Measurements from ENCODE around the gene TPPP2.
"Not testable (repeated sequence)": the region's sequence is repeated elsewhere in the genome, so short reads cannot be mapped to it uniquely, and the experiment has no call there.

TPPP2 gene

DNA sequence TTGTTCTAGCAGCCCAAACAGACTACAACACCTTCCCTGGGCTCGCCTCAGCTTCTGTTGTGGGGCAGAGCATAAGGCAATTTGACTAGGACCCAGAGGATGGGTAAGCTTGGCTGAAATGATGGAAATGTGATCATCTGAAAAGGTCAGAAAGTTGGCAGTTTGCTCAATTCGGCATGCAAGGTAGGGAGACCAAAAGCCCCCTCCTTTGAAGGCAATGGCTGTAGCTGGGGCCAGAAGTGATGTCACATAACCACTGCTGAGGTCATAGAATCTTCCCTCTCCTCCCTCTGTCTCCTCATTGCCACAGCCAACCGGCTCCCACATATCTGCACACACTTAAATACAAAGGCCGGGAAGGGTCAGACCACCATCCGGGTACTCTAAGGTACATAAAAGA is at the start of gene TPPP2:
Gene TPPP2 (plus strand): TSS at position 301 of the 400 bp plus-strand sequence. CDS start 365 bp downstream, outside the sequence.
- no peak for DNase-seq (ENCODE audit: low spot score)

DNA sequence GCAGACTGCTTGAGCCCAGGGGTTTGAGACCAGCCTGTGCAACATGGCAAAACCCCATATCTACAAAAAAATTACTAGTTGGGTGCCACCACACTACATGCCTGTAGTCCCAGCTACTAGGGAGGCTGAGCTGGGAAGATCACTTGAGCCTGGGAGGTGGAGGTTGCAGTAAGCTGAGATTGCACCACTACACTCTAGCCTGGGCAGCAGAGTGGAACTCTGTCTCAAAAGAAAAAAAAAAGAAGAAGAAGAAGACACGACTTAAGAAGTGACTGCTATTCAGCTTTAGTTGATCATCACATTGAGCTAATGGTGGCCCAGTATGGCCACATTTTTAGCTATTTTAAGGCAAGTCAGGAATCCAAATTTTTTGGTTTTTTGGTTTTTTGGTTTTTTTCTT is 49.1 kb upstream of the TPPP2 start:
- no peak for DNase-seq (ENCODE audit: low spot score)

DNA sequence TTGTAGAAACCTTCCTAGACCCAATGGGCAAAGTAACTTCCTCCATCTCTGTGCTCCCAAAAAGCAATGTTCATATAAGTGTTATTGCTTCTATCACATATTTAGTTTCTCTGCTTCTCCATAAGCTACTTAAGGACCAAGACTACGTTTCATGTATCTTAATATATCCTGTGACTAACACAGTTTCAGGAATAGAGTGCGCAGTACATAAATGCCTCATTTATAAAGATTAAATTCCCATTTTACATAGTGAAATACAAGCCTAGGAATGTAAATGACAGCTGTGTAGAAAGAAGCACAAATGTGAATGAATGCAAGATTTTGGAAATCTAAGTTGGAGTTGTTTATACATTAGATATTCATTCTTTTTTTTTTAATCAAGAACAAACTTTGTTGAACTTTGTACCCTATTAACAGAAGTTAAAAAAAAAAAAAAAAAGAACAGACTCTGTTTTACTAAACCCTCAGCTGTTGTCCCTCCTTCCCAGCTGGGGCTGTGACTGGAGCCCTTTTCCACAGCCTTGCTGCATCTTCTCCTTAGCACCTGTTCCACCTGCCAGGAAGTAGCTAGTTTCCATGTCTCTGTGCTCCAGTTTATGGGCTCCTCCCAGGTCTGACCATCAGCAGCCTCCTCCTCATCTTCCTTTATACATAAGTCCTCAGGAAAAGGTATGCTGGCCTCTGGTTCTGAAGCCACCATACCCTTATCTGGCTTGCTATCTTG is 47.2 kb upstream of the TPPP2 start:
- DNase-seq (ENCODE audit: low spot score): no peak

- DNase-seq (ENCODE audit: low spot score): not testable (repeated sequence)
These were observed 44.4 kb upstream of the TPPP2 start for GRCh38 chr14:20985650-20986049.

DNA sequence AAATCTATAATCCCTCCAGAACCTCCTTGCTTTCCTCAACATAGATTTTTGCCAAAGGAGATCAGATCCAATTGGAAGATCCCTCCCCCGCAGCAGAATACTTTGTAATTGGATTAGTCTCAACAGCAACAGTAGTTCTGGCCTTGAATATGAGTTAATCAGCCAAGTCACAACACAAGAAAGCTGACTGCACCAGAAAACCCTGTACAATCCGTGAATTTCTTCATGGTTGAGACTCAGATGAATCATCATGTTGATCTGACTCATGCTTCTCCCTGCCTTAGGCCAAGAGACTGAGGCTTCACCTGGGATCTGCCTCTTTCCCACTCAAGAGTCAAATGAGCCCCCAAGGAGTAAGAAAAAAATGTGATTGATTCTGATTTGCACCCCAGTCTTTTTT is 43.2 kb upstream of the TPPP2 start:
- peak; percentile 84 for DNase-seq (ENCODE audit: low spot score)

DNA sequence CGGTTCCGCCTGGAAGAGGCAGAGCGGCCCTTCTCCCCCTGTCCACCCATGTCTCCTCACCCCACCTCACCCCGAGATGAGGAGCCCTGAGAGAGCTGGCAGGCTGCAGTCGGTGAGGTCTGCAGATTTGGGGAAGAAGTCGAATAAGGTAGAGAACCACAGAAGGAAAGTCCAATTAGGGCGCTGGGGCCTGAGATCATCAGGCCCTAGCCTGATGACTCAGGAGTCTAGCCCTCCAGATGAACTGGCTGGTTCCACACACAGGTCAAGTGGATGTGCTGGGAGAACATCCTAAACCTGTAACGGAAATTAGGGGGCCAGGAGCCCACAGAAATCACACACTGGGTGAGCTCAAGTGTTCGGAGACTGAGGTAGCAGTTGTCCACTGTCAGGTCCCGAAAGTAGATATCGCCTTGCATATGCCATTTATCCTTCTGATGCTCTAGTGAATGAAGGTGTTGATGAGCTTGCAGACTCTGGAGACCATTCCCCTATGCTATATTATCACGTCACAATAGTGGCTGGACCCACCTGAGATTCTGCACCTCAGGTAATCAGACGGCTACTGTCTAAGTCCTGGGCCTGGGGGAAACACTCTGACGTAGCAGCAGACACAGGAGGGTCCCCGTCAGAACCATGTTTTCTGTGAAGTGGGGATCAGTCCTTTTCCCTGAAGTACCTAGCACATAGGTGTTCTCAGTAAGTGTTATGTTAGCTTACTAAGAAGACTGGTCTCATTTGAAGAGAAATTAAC is 41.1 kb upstream of the TPPP2 start:
- no peak for DNase-seq (ENCODE audit: low spot score)

- no peak for DNase-seq (ENCODE audit: low spot score)
These were observed 40.6 kb upstream of the TPPP2 start for GRCh38 chr14:20989471-20989786.

DNA sequence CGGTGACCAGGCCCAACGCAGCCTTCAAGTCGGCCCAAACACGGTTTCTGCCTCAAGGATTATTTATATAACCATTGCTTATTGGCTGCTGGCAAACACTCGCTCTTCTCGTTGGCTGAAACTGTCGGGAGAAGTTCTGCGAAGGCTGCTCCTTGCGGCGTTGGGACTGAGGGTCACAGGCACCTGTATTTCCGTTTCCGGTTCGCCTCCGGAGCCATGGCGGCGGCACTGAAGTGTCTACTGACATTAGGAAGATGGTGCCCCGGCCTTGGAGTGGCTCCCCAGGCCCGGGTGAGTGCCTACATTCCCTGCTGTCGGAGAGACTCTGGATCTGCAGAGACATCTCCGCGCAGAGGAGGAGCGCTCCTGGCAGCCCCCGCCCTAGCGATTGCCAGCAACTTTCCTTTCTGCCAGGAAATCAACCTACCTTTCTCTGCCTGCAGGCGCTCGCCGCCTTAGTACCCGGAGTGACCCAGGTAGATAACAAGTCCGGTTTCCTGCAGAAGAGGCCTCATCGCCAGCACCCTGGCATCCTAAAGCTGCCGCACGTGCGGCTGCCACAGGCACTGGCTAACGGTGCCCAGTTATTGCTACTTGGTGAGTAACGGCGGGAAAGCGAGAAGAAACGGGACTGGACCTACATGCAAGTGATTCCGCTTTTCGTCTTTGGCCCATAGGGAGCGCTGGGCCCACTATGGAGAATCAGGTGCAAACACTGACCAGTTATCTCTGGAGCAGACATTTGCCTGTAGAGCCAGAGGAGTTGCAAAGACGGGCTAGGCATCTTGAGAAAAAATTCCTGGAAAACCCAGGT is 40.0 kb upstream of the TPPP2 start, which contains the start of gene METTL17:
Gene METTL17 (plus strand): TSS at position 194 of the 814 bp plus-strand sequence. CDS start 23 bp downstream, at position 217.
- DNase-seq (ENCODE audit: low spot score): peak; percentile 89

DNA sequence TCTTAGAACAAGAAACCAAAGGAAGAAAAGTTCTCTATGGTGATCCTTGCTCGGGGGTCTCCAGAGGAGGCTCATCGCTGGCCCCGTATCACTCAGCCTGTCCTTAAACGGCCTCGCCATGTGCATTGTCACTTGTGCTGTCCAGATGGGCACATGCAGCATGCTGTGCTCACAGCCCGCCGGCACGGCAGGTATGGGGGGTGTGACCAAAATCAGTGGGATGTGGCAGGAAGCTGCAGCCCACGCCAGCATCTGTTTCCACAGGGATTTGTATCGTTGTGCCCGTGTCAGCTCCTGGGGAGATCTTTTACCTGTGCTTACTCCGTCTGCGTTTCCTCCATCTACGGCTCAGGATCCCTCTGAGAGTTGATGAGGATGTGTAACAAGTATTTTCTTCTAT is 33.5 kb upstream of the TPPP2 start:
- DNase-seq (ENCODE audit: low spot score): no peak

- no peak for DNase-seq (ENCODE audit: low spot score)
These were observed 32.9 kb upstream of the TPPP2 start for GRCh38 chr14:20997115-20997514.

DNA sequence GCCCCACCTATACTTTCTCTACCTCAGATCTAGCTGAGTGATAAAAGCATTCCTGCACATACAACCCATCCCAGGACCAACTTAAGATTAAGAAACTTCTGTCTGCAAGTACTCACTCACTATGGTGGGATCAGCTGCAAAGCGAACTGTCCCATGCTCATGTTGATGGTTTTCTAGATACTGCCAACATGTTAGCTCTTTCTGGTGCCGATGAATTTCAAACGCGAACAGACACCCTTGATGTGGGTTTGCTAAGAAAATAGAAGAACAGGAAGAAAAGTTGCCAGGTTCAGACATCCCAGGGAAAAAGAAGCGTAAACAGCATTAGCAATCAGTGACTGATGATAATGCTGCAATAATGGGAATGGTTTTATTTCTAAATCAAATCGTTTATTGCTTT is 32.5 kb upstream of the TPPP2 start:
- DNase-seq (ENCODE audit: low spot score): no peak

GRCh38 chr14:20998139-20998538 is 31.9 kb upstream of the TPPP2 start:
- DNase-seq (ENCODE audit: low spot score): no peak

DNA sequence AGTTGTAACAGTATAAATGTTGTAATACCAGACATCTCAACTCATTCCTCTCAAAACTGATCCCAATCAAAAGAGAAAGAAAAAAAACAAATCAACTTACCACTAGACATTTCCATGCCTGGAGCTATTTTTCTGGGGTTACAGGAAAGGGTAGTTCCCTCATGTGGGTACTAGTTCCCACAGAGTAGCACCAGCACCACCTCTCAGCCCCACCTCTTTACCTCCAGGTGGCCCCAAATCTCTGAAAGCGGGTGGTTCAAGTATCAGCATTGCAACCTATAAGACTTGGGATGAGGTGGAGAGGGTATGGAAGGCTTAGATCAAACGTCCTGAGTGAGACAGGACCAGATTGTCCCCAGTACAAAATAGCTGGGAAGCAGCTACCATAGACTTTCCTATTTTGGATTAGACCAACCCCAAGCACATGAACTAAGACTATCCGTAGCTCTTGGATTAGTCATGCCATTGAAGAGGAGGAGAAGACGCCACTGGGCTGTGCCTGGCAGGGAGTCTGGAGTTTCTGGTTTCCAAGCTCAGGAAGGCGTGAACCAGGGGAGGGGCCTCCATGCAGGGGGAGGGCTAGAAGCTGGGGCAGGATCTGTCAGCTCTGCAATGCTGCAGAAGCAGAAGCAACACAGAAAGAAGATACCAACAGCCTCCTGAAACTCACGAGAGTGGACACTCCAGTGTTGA is 31.2 kb upstream of the TPPP2 start, which contains the start of gene SLC39A2:
Gene SLC39A2 (plus strand): TSS at position 620 of the 693 bp plus-strand sequence. CDS start 154 bp downstream, outside the sequence.
- peak; percentile 68 for DNase-seq (ENCODE audit: low spot score)

DNA sequence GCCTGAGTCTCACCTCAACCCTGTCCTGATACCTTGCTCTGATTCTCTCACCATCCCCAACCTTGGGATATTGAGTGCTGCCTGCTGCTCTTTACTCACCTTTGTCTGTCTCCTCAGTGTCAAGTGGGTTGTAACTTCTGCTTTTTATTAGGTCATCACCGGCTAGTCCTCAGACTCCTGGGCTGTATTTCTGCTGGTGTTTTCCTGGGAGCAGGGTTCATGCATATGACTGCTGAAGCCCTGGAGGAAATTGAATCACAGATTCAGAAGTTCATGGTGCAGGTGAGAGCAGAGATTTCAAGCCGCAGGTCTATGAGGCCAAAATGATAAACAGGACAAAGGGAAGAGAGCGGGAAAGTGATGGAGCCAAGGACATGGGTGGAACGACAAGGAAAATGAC is 30.4 kb upstream of the TPPP2 start:
- DNase-seq (ENCODE audit: low spot score): no peak

GRCh38 chr14:21001218-21001617 is 28.8 kb upstream of the TPPP2 start:
- DNase-seq (ENCODE audit: low spot score): no peak

DNA sequence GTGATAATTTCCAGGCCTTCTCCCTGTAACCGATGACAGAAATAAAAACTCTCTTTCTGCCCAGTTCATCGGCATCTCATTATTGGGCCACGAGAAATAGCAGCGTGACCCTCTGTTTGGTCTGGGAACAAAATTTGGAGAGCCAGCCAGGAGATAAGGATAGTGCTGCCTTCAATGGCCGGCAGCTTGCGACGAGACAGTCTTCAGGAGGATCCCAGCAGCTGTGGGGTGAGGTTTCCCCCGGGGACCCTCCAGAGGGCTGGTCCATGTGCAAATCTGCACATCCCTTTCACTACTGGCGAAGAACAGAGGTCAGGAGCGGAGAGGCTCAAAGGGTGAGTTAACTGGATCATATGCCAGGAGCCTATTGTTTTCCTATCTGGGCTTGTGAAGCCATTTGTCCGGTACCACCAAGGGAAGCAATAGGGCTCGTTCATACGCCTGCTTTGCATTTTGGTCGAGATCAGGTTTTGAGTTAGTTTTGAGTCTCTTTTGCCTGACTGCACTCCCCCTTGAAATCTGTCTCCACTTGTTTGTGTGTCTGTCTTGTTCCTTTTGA is 26.1 kb upstream of the TPPP2 start:
- no peak for DNase-seq (ENCODE audit: low spot score)

DNA sequence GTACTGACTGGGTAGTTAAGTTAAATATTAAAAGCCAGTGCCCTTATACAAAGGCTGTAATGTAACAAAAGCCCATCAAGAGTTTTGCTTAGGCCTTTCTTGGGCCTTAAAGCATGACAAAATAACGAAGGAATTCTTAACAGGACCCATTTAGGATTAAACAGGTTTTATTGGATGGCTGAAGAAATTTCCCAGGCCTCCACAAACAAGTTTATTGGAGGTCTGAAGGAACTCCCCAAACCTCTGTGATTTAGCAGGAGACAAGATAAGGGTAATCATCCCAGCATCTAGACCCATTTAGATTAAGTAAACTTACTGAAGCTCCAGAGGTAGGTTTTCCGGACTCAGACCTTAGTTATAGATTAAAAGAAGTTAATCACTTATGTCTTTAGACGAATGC is 20.3 kb upstream of the TPPP2 start:
- DNase-seq (ENCODE audit: low spot score): not testable (repeated sequence)

GRCh38 chr14:21011136-21011535 is 18.9 kb upstream of the TPPP2 start:
- DNase-seq (ENCODE audit: low spot score): no peak

DNA sequence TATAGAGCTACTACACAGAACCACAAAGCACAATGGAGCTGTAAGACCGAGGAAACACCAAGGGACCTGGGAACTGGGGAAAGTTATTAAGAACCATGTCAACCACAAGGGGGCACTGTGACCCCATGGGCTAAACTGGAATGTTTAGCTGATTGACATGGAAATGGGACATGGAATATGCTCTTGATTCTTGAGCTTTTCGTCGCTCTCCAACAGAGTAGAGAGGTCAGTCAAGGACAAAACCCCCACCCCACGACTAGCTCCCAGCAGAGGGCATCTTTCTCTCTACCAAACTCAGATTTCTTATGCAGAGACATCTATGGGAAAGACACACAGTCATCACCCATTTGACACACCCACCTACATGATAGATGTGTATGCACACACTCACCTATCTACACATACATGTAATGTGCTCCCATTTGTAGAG is 15.2 kb upstream of the TPPP2 start:
- DNase-seq (ENCODE audit: low spot score): peak; percentile 73

- DNase-seq (ENCODE audit: low spot score): no peak
These were observed 14.7 kb upstream of the TPPP2 start for GRCh38 chr14:21015312-21015711.

GRCh38 chr14:21016413-21017190 is 13.4 kb upstream of the TPPP2 start:
- no peak for DNase-seq (ENCODE audit: low spot score)
